GM12874 (cell line): Measurements from ENCODE around the gene PCDH15.

Experiments used
- TF ChIP-seq, protein P1 (sequence below): IDR thresholded peaks from 2 replicates; pipeline ENCODE4 v1.5.1; 2011; ENCODE audit warnings: low read depth, mild to moderate bottlenecking, control low read depth, low read length, moderate library complexity; ENCODE audit not compliant: insufficient read depth

PCDH15 gene

DNA sequence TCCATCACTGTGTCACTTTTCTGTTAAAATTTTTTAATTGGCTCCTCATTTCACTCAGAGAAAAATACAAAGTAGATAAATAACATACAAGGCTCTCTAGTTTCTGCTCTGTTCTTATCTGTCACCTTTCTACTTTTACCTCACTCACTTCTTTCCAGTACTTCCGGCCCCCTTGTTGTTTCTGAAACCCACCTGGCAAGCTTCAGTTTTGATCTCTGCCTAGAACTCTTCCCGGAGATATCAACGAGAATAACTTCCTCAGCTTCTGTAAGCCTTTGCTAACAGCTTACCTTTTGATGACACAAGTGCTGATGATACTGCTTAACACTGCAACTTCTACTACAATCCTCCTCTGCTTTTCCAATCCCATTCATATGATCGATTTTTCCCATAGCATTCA, 566.2 kb downstream of the PCDH15 start:
- TF ChIP-seq, protein P1, sequence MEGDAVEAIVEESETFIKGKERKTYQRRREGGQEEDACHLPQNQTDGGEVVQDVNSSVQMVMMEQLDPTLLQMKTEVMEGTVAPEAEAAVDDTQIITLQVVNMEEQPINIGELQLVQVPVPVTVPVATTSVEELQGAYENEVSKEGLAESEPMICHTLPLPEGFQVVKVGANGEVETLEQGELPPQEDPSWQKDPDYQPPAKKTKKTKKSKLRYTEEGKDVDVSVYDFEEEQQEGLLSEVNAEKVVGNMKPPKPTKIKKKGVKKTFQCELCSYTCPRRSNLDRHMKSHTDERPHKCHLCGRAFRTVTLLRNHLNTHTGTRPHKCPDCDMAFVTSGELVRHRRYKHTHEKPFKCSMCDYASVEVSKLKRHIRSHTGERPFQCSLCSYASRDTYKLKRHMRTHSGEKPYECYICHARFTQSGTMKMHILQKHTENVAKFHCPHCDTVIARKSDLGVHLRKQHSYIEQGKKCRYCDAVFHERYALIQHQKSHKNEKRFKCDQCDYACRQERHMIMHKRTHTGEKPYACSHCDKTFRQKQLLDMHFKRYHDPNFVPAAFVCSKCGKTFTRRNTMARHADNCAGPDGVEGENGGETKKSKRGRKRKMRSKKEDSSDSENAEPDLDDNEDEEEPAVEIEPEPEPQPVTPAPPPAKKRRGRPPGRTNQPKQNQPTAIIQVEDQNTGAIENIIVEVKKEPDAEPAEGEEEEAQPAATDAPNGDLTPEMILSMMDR = no peak

DNA sequence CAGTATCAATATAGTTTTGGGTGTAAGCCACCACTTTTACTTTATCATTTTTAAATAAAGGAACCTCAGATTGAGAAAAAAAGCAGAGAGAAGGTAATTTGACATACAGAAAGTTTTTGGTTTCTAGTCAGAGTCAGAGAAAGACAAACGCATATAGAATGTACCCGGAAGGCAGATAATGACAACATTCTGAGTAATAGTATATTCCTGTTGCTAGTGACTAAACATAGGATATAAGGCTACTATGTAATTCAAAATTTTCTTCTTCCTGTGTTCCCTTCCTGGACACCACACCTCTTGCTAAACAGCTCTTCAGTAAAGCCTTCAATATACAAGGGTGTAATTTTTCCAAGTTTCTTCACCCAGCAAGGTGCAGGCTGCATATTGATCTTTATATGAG, 597.6 kb downstream of the PCDH15 start:
- TF ChIP-seq, protein P1 = no peak

DNA sequence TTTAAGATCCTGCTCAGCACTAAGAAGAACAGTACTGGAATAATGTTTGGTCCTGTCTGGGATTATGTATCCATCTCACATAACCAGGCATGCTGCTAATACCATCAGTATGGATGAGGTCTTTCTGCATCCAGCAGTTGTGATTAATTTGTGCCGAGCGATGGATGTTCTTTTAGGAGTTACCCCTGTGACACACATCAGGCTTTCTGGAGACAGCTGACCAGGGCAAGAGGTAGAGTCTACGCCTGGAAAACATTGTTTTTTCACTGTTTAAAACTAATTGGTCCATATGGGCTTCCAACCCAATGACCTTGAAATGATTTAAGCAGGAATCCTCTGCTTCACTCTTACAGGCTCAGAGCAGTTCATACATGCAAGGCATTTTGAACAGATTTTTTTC, 603.0 kb downstream of the PCDH15 start:
- TF ChIP-seq, protein P1 = no peak

DNA sequence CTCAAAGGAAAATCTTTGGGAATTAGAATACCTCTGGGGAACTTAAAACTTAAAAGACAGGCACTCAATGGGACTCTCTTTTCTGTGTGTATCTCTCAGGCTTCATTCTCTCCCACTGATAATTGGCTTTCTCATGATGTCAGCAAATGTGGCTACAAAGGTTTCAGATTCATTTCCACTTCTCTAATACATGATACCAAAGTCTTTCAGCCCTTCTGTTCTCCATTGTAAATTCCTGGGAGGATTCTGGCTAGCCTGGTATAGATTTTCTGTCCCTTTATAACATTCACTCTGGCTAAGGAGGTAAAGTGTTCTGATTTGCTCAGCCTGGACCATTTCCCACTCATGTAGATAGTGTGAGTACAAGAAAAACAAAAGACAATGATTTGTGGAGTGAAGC, 606.2 kb downstream of the PCDH15 start:
- TF ChIP-seq, protein P1 = no peak

DNA sequence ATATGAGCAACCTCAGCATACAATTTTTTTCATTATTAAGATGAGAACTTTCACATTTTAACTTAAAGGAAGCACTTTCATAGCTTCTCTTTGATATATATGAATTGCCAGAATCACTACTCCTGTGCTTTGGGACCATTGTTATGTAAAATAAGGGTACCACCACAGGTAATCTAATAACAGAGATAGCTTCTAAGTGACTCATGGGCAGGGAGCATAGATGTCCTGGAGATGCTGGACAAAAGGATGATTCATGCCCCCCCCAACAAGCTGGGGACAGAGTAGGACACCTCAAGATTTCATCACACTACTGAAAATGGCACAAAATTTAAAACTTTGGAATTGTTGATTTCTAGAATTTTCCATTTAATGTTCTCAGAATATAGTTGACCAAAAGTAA, 641.1 kb downstream of the PCDH15 start:
- TF ChIP-seq, protein P1 = no peak

DNA sequence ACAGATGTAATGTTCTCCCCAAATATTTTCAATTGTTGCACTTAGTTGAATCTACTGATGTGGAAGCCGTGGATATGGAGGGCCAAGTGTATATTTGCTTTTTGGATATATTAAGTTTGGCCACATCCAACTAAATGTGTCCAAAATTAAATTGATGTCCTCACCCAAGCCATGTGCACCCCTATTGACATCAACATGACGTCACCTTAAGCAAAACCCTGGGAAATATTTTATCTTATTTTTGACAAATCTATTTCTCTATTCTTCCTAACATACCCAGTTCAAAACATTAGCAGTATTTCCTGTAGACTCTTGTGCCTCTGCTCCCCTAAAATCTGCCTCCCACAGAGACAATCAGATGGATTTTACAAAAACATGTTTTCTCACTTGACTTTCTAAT, 652.5 kb downstream of the PCDH15 start:
- TF ChIP-seq, protein P1 = no peak

DNA sequence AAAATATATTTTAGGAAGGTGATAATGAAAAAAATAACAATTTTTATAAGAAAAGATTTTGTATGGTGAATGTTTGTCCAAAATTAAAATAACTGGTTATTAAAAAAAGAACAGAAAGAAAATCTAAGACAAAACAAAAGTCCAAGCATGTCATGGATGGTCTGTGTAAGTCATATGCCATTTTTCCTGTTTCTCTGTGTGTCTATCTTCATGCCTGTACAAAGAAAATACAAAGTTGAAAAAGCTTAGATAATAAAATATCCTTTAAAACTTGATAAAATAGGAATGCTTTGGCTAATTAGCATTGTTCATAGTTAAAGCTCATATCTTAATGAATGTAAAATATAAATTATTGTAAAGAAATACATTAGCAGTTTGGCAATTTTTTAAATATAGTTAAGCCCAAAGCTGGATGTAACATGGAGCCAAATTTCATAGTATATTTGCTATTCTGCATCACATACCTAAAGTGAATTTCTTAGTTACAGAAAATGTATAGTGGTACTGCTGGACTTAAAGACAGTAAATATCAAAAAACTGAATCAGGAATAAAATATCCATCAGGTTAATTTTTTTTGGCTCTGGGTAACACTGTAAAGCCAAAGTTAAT, 661.1 kb downstream of the PCDH15 start:
- TF ChIP-seq, protein P1 = no peak
